Neural crest cell (in vitro differentiated cells): ENCODE measurements around the gene ARL9. TPM values are rescaled to one million over a fixed set of nuclear protein-coding genes. Genes with fewer than 3 reads are reported as not detected.

Experiments
- DNase-seq: peaks from one replicate; pipeline ENCODE4 v3.0.0; 2021; ENCODE audit warnings: low read depth, mixed read lengths, low spot score
- H3K27ac Mint-ChIP-seq: one replicate; pipeline ENCODE4 v1.8.0; 2021; ENCODE audit warnings: mild to moderate bottlenecking, mixed read lengths; ENCODE audit not compliant: unreplicated experiment
- H3K27me3 Mint-ChIP-seq: 2 replicates; pipeline ENCODE4 v1.8.0; 2021; ENCODE audit warnings: low read depth, mild to moderate bottlenecking, mixed read lengths
- H3K36me3 Mint-ChIP-seq: 2 replicates; pipeline ENCODE4 v1.8.0; 2021; ENCODE audit warnings: low read depth, mild to moderate bottlenecking, mixed read lengths
- H3K4me1 Mint-ChIP-seq: 2 replicates; pipeline ENCODE4 v1.8.0; 2021; ENCODE audit warnings: mixed read lengths
- H3K4me3 Mint-ChIP-seq: one replicate; pipeline ENCODE4 v1.8.0; 2021; ENCODE audit warnings: mild to moderate bottlenecking, mixed read lengths
- H3K9me3 Mint-ChIP-seq: 2 replicates; pipeline ENCODE4 v1.8.0; 2021; ENCODE audit warnings: mixed read lengths
- CTCF ChIP-seq: fragments of 200-600 bp; sonication (generic); conservative IDR thresholded peaks from 2 replicates; pipeline ENCODE4 v1.5.0; 2021; ENCODE audit warnings: antibody characterized with exemption, mild to moderate bottlenecking
- long read RNA-seq: library from polyadenylated mRNA; unstranded; transcript quantifications from one replicate; pipeline ENCODE4 v2.0.0, GENCODE V29; 2020
- total RNA-seq: library from RNA; stranded (reverse); gene quantifications from 2 replicates; pipeline ENCODE4 v1.2.1, GENCODE V29; 2021

The ARL9 gene
- 0.89 and 1.3 TPM in 2 replicates for total RNA-seq
- long read RNA-seq, partial matches to known transcripts = 0 of 1 reads
- long read RNA-seq, other reads (novel, unspliced or antisense) = 1 of 1 reads

GRCh38 chr4:56505269-56506130 is at the start of gene ARL9:
ARL9 (plus strand) TSS chr4:56505791; CDS start chr4:56505863, 72 bp downstream.
- Mint-ChIP-seq H3K4me3 (peak within 1 kb of the TSS; percentile 82), H3K27ac (peak within 1 kb of the TSS; percentile 89), H3K4me1 (peaks cover 22% of the 10 kb centered on the region), H3K36me3 (peaks cover 6% of the 10 kb centered on the region), H3K27me3 (peaks cover 25% of the 10 kb centered on the region), H3K9me3 (no peaks in the 10 kb centered on the region)
- DNase-seq = peak; percentile 33
- no peak for TF ChIP-seq CTCF

- Mint-ChIP-seq H3K4me1 (peaks cover 8% of the 10 kb centered on the region), H3K36me3 (peaks cover 21% of the 10 kb centered on the region), H3K4me3 (no peak overlapping the region), H3K27ac (no peak overlapping the region), H3K9me3 (no peaks in the 10 kb centered on the region), H3K27me3 (no peaks in the 10 kb centered on the region)
- DNase-seq = no peak
- no peak for TF ChIP-seq CTCF
Measured at GRCh38 chr4:56460085-56460484, 45.5 kb upstream of the ARL9 start.

- no peak for DNase-seq
- Mint-ChIP-seq H3K4me3 (peak overlapping the region; percentile 0), H3K27me3 (no peaks in the 10 kb centered on the region), H3K27ac (no peak overlapping the region), H3K36me3 (peaks cover 13% of the 10 kb centered on the region), H3K4me1 (peaks cover 28% of the 10 kb centered on the region), H3K9me3 (no peaks in the 10 kb centered on the region)
- no peak for TF ChIP-seq CTCF
Measured at GRCh38 chr4:56462157-56462556, 43.4 kb upstream of the ARL9 start.

GRCh38 chr4:56463711-56464110 is 41.9 kb upstream of the ARL9 start:
- H3K36me3 Mint-ChIP-seq = peaks cover 13% of the 10 kb centered on the region
- peak overlapping the region; percentile 97 for H3K4me3 Mint-ChIP-seq
- no peak for DNase-seq
- H3K9me3 Mint-ChIP-seq = no peaks in the 10 kb centered on the region
- H3K4me1 Mint-ChIP-seq = peaks cover 40% of the 10 kb centered on the region
- TF ChIP-seq CTCF = no peak
- no peak overlapping the region for H3K27ac Mint-ChIP-seq
- no peaks in the 10 kb centered on the region for H3K27me3 Mint-ChIP-seq

- DNase-seq = no peak
- TF ChIP-seq CTCF = no peak
- no peaks in the 10 kb centered on the region for H3K27me3 Mint-ChIP-seq
- peak overlapping the region; percentile 97 for H3K4me3 Mint-ChIP-seq
- peaks cover 49% of the 10 kb centered on the region for H3K4me1 Mint-ChIP-seq
- H3K9me3 Mint-ChIP-seq = no peaks in the 10 kb centered on the region
- H3K27ac Mint-ChIP-seq = no peak overlapping the region
- peaks cover 13% of the 10 kb centered on the region for H3K36me3 Mint-ChIP-seq
Measured at GRCh38 chr4:56464581-56464980, 41.0 kb upstream of the ARL9 start.
